GM18870 (cell line): ENCODE results near the gene PTPRF.
"Not testable (repeated sequence)": the region's sequence is repeated elsewhere in the genome, so short reads cannot be mapped to it uniquely, and the experiment has no call there.

ENCODE experiments used
- ATAC-seq: cut with Tn5 transposase; IDR thresholded peaks from one replicate; pipeline ENCODE4 v1.9.1; 2021; ENCODE audit warnings: moderate library complexity; ENCODE audit not compliant: unreplicated experiment

Gene PTPRF

GRCh38 chr1:43536864-43537358 is 6.2 kb downstream of the PTPRF start:
- ATAC-seq: no peak

- no peak for ATAC-seq
Observed at GRCh38 chr1:43537423-43538142, 6.9 kb downstream of the PTPRF start.

GRCh38 chr1:43538143-43538487 is 7.4 kb downstream of the PTPRF start:
- no peak for ATAC-seq

- no peak for ATAC-seq
Observed at GRCh38 chr1:43538969-43539368, 8.3 kb downstream of the PTPRF start.

- ATAC-seq: no peak
Observed at GRCh38 chr1:43539726-43540434, 9.2 kb downstream of the PTPRF start.

GRCh38 chr1:43540653-43541071 is 10.0 kb downstream of the PTPRF start:
- ATAC-seq: no peak

GRCh38 chr1:43541141-43541540 is 10.5 kb downstream of the PTPRF start:
- ATAC-seq: no peak

- no peak for ATAC-seq
Observed at GRCh38 chr1:43541721-43542401, 11.2 kb downstream of the PTPRF start.

- ATAC-seq: no peak
Observed at GRCh38 chr1:43542527-43543458, 12.1 kb downstream of the PTPRF start.

GRCh38 chr1:43543567-43543966 is 12.9 kb downstream of the PTPRF start:
- no peak for ATAC-seq

- no peak for ATAC-seq
Observed at GRCh38 chr1:43545339-43545694, 14.6 kb downstream of the PTPRF start.

GRCh38 chr1:43545695-43546387 is 15.2 kb downstream of the PTPRF start:
- ATAC-seq: no peak

- ATAC-seq: no peak
Observed at GRCh38 chr1:43546388-43547100, 15.9 kb downstream of the PTPRF start.

- ATAC-seq: no peak
Observed at GRCh38 chr1:43547538-43548072, 16.9 kb downstream of the PTPRF start.

GRCh38 chr1:43548285-43549271 is 17.9 kb downstream of the PTPRF start:
- ATAC-seq: no peak

GRCh38 chr1:43549394-43549793 is 18.7 kb downstream of the PTPRF start:
- not testable (repeated sequence) for ATAC-seq

- no peak for ATAC-seq
Observed at GRCh38 chr1:43549921-43550597, 19.4 kb downstream of the PTPRF start.
